T-helper 17 cell (primary cell): ENCODE results near the gene SUSD2. TPM values are rescaled to one million over a fixed set of nuclear protein-coding genes. Genes with fewer than 3 reads are reported as not detected.
A peak's percentile ranks its signal among the peaks of the same experiment; 100 is the strongest.
"Not testable (repeated sequence)": the region's sequence is repeated elsewhere in the genome, so short reads cannot be mapped to it uniquely, and the experiment has no call there.

Experiments used
- ATAC-seq: fragments of 150-1000 bp; cut with Tn5 transposase; 2 replicates; pipeline ENCODE4 v1.10.0; 2021; ENCODE audit warnings: mild to moderate bottlenecking, moderate library complexity
- DNase-seq, 3 donors: peaks; one replicate each; pipeline versions ENCODE4 v3.0.0 to v3.0.0-alpha.2; 2020 to 2021
- H3K9me3 ChIP-seq: one replicate; pipeline ENCODE4 v1.7.0; 2013; ENCODE audit warnings: low read length, mild to moderate bottlenecking; ENCODE audit not compliant: control insufficient read depth, poor library complexity, severe bottlenecking
- H3K27ac Mint-ChIP-seq: one replicate; pipeline ENCODE4 v1.8.0; 2022; ENCODE audit warnings: mild to moderate bottlenecking, moderate library complexity, mixed read lengths
- H3K27me3 Mint-ChIP-seq: one replicate; pipeline ENCODE4 v1.8.0; 2022; ENCODE audit warnings: mixed read lengths
- H3K36me3 Mint-ChIP-seq: one replicate; pipeline ENCODE4 v1.8.0; 2022; ENCODE audit warnings: low read depth, mixed read lengths
- H3K4me1 Mint-ChIP-seq: one replicate; pipeline ENCODE4 v1.8.0; 2022; ENCODE audit warnings: mild to moderate bottlenecking, mixed read lengths
- H3K4me3 Mint-ChIP-seq: one replicate; pipeline ENCODE4 v1.8.0; 2022; ENCODE audit warnings: mild to moderate bottlenecking, moderate library complexity, mixed read lengths
- total RNA-seq, 4 donors: library from RNA in 2 of 4; stranded (reverse) in 2 of 4; gene quantifications; one replicate each; pipeline ENCODE4 v1.2.3 and lab custom pipeline; 2022 to 2026

SUSD2 gene
- total RNA-seq, 2 donors from 2014 or later: 0.80 to 1.1 TPM

- DNase-seq (no peak), ATAC-seq (no peak)
- Mint-ChIP-seq H3K36me3 (no peaks in the 10 kb centered on the region), H3K27me3 (no peaks in the 10 kb centered on the region), H3K4me1 (no peaks in the 10 kb centered on the region), H3K4me3 (no peak overlapping the region), H3K27ac (peak overlapping the region; percentile 67)
- no peaks in the 10 kb centered on the region for H3K9me3 ChIP-seq
These were observed 10.1 kb downstream of the SUSD2 start for GRCh38 chr22:24191381-24191841.

- DNase-seq (no peak), ATAC-seq (no peak)
- Mint-ChIP-seq H3K4me3 (no peak overlapping the region), H3K27ac (no peak overlapping the region), H3K36me3 (no peaks in the 10 kb centered on the region), H3K4me1 (no peaks in the 10 kb centered on the region), H3K27me3 (no peaks in the 10 kb centered on the region)
- no peaks in the 10 kb centered on the region for H3K9me3 ChIP-seq
These were observed 10.6 kb downstream of the SUSD2 start for GRCh38 chr22:24191893-24192292.

- no peaks in the 10 kb centered on the region for H3K9me3 ChIP-seq
- DNase-seq (no peak), ATAC-seq (no peak)
- Mint-ChIP-seq H3K4me3 (no peak overlapping the region), H3K27ac (peak overlapping the region; percentile 80), H3K27me3 (no peaks in the 10 kb centered on the region), H3K4me1 (peaks cover 6% of the 10 kb centered on the region), H3K36me3 (no peaks in the 10 kb centered on the region)
These were observed 17.4 kb downstream of the SUSD2 start for GRCh38 chr22:24198682-24199052.

- H3K4me3 Mint-ChIP-seq: no peak overlapping the region
- H3K36me3 Mint-ChIP-seq: no peaks in the 10 kb centered on the region
- DNase-seq (no peak), ATAC-seq (no peak)
- H3K4me1 Mint-ChIP-seq: peaks cover 6% of the 10 kb centered on the region
- H3K27me3 Mint-ChIP-seq: peaks cover 5% of the 10 kb centered on the region
- no peak overlapping the region for H3K27ac Mint-ChIP-seq
- H3K9me3 ChIP-seq: no peaks in the 10 kb centered on the region
These were observed 19.4 kb downstream of the SUSD2 start for GRCh38 chr22:24200619-24201212.

GRCh38 chr22:24201681-24202614, 20.7 kb downstream of the SUSD2 start:
- Mint-ChIP-seq H3K4me1 (peaks cover 10% of the 10 kb centered on the region), H3K27me3 (peaks cover 5% of the 10 kb centered on the region), H3K36me3 (no peaks in the 10 kb centered on the region), H3K4me3 (no peak overlapping the region), H3K27ac (no peak overlapping the region)
- ATAC-seq: no peak
- DNase-seq: no peak
- no peaks in the 10 kb centered on the region for H3K9me3 ChIP-seq

- not testable (repeated sequence) for ATAC-seq, H3K4me3 Mint-ChIP-seq, H3K9me3 ChIP-seq, H3K27ac Mint-ChIP-seq, DNase-seq, H3K27me3 Mint-ChIP-seq, H3K36me3 Mint-ChIP-seq
- peaks cover 13% of the 10 kb centered on the region for H3K4me1 Mint-ChIP-seq
These were observed 22.6 kb downstream of the SUSD2 start for GRCh38 chr22:24203856-24204255.

GRCh38 chr22:24205438-24206195, 24.3 kb downstream of the SUSD2 start:
- Mint-ChIP-seq H3K27me3 (peaks cover 5% of the 10 kb centered on the region), H3K4me3 (no peak overlapping the region), H3K4me1 (peaks cover 16% of the 10 kb centered on the region), H3K27ac (no peak overlapping the region), H3K36me3 (peaks cover 2% of the 10 kb centered on the region)
- DNase-seq (no peak), ATAC-seq (no peak)
- no peaks in the 10 kb centered on the region for H3K9me3 ChIP-seq

GRCh38 chr22:24206460-24207263, 25.4 kb downstream of the SUSD2 start:
- H3K27me3 Mint-ChIP-seq, DNase-seq, H3K4me3 Mint-ChIP-seq, ATAC-seq, H3K9me3 ChIP-seq, H3K36me3 Mint-ChIP-seq: not testable (repeated sequence)
- Mint-ChIP-seq H3K4me1 (peaks cover 16% of the 10 kb centered on the region), H3K27ac (peak overlapping the region; percentile 54)

- peaks cover 2% of the 10 kb centered on the region for H3K36me3 Mint-ChIP-seq
- DNase-seq: no peak
- ATAC-seq: no peak
- no peaks in the 10 kb centered on the region for H3K9me3 ChIP-seq
- H3K27me3 Mint-ChIP-seq: peaks cover 5% of the 10 kb centered on the region
- peaks cover 16% of the 10 kb centered on the region for H3K4me1 Mint-ChIP-seq
- H3K27ac Mint-ChIP-seq: peak overlapping the region; percentile 54
- H3K4me3 Mint-ChIP-seq: no peak overlapping the region
These were observed 26.2 kb downstream of the SUSD2 start for GRCh38 chr22:24207264-24208011.

GRCh38 chr22:24208012-24208749, 26.9 kb downstream of the SUSD2 start:
- H3K9me3 ChIP-seq: no peaks in the 10 kb centered on the region
- DNase-seq: no peak
- Mint-ChIP-seq H3K4me3 (no peak overlapping the region), H3K27ac (no peak overlapping the region), H3K27me3 (peaks cover 5% of the 10 kb centered on the region), H3K36me3 (peaks cover 2% of the 10 kb centered on the region), H3K4me1 (peaks cover 16% of the 10 kb centered on the region)
- ATAC-seq: no peak

- no peak for DNase-seq
- no peak for ATAC-seq
- H3K4me1 Mint-ChIP-seq: peaks cover 16% of the 10 kb centered on the region
- H3K27me3 Mint-ChIP-seq: peaks cover 5% of the 10 kb centered on the region
- no peaks in the 10 kb centered on the region for H3K9me3 ChIP-seq
- peaks cover 2% of the 10 kb centered on the region for H3K36me3 Mint-ChIP-seq
- H3K27ac Mint-ChIP-seq: no peak overlapping the region
- H3K4me3 Mint-ChIP-seq: no peak overlapping the region
These were observed 27.7 kb downstream of the SUSD2 start for GRCh38 chr22:24209016-24209415.
